K562 (cell line): ENCODE data around the gene TNNI2. TPM values are rescaled to one million over a fixed set of nuclear protein-coding genes. Genes with fewer than 3 reads are reported as not detected.

Experiments used
- ATAC-seq: fragments of 200-7000 bp; cut with Tn5 transposase; 3 replicates; pipeline ENCODE4 v1.9.1; 2020; ENCODE audit warnings: moderate library complexity
- BruUV-seq: library from RNA; stranded (reverse); fragments of 400-500 nt; replicated peaks from 2 replicates; lab custom pipeline; 2021; lab: Mats Ljungman, UMichigan
- CTCF ChIA-PET: fragments of 300-600 bp; formaldehyde crosslinking; extraction: SDS; loops from one replicate; lab custom pipeline; 2021; ENCODE audit warnings: low intra/inter-chr PET ratio; lab: Yijun Ruan, JAX
- POLR2A ChIA-PET: fragments of 300-600, 350-650 bp; sonication (Branson Sonifier 250); formaldehyde crosslinking; extraction: SDS; loops from one replicate; lab custom pipeline; 2021; ENCODE audit warnings: antibody characterized with exemption, inconsistent platforms; lab: Yijun Ruan, JAX
- DNase-seq, 4 experiments: peaks; one replicate each; pipeline versions ENCODE4 v3.0.0 to v3.0.0-alpha.2; 2011 to 2018; ENCODE audit warnings: low spot score in 3 of 4, mixed read lengths in 3 of 4; ENCODE audit errors: extremely low read depth in 1 of 4
- FAIRE-seq: peaks from 2 replicates; lab custom pipeline; 2011; peaks lifted over from hg19 to GRCh38; lab: Jason Lieb, UNC
- H2AFZ ChIP-seq: 2 replicates; pipeline ENCODE4 v1.6.0; 2011; ENCODE audit warnings: low read depth, low read length, control low read depth, inconsistent platforms
- H3K27ac ChIP-seq: fragments of 200-600 bp; 3 replicates; pipeline ENCODE4 v1.8.0; 2011; ENCODE audit warnings: low read depth, mild to moderate bottlenecking, control low read depth, inconsistent platforms, low read length, moderate library complexity, mixed read lengths; ENCODE audit errors: extremely low read depth
- H3K27me3 ChIP-seq, 2 experiments: fragments of 300-600 bp in 1 of 2; 2 replicates in 1 of 2; 3 replicates in 1 of 2; pipeline versions ENCODE4 v1.6.0 to v1.8.0; 2011; ENCODE audit warnings: inconsistent platforms in 2 of 2, low read length in 2 of 2, mild to moderate bottlenecking in 1 of 2, mixed read lengths in 1 of 2, moderate library complexity in 1 of 2; ENCODE audit not compliant: control insufficient read depth in 2 of 2, insufficient read depth in 2 of 2
- H3K36me3 ChIP-seq: fragments of 300-600 bp; 3 replicates; pipeline ENCODE4 v1.8.0; 2011; ENCODE audit warnings: mild to moderate bottlenecking, low read length, inconsistent platforms; ENCODE audit not compliant: control insufficient read depth, insufficient read depth
- H3K4me1 ChIP-seq, 2 experiments: fragments of 200-600 bp in 1 of 2; replicated peaks in 1 of 2; 2 replicates in 1 of 2; 3 replicates in 1 of 2; pipeline versions ENCODE4 v1.5.1 to v1.8.0; 2011; ENCODE audit warnings: inconsistent platforms in 2 of 2, low read length in 2 of 2, mild to moderate bottlenecking in 1 of 2, mixed read lengths in 1 of 2, moderate library complexity in 1 of 2; ENCODE audit not compliant: control insufficient read depth in 2 of 2, insufficient read depth in 2 of 2
- H3K4me2 ChIP-seq: 2 replicates; pipeline ENCODE4 v1.6.1; 2011; ENCODE audit warnings: low read length, control low read depth, inconsistent platforms, mixed read lengths; ENCODE audit not compliant: insufficient read depth
- H3K4me3 ChIP-seq: fragments of 200-600 bp; sonication (generic), shearing (Covaris generic); 2 replicates; pipeline ENCODE4 v1.5.1; 2016; ENCODE audit warnings: control low read depth, inconsistent platforms
- H3K79me2 ChIP-seq: fragments of 200-600 bp; 3 replicates; pipeline ENCODE4 v1.8.0; 2011; ENCODE audit warnings: low read length, inconsistent platforms; ENCODE audit not compliant: control insufficient read depth, insufficient read depth
- H3K9ac ChIP-seq, 2 experiments: 2 replicates each; pipeline versions ENCODE4 v1.6.0 to v1.6.1; 2011; ENCODE audit warnings: low read depth in 2 of 2, low read length in 2 of 2, control low read depth in 1 of 2, inconsistent platforms in 1 of 2, mild to moderate bottlenecking in 1 of 2, mixed read lengths in 1 of 2; ENCODE audit not compliant: insufficient read depth in 1 of 2
- H3K9me1 ChIP-seq: one replicate; pipeline ENCODE4 v1.6.0; 2011; ENCODE audit warnings: inconsistent platforms, mild to moderate bottlenecking, low read length, moderate library complexity; ENCODE audit not compliant: control insufficient read depth, insufficient read depth
- H3K9me3 ChIP-seq: replicated peaks from 2 replicates; pipeline ENCODE4 v1.5.1; 2011; ENCODE audit warnings: low read depth, low read length, inconsistent platforms; ENCODE audit not compliant: control insufficient read depth, insufficient read depth
- H4K20me1 ChIP-seq: replicated peaks from 2 replicates; pipeline ENCODE4 v1.6.1; 2011; ENCODE audit warnings: low read length, inconsistent platforms, mixed read lengths; ENCODE audit not compliant: control insufficient read depth, insufficient read depth
- EP400 ChIP-seq: fragments of 450-650 bp; IDR thresholded peaks from 2 replicates; pipeline ENCODE4 v1.6.1; 2017; ENCODE audit warnings: antibody characterized with exemption, mild to moderate bottlenecking, moderate library complexity
- EWSR1 ChIP-seq: fragments of 450-650 bp; IDR thresholded peaks from 2 replicates; pipeline ENCODE4 v1.6.1; 2018; ENCODE audit warnings: borderline replicate concordance, mild to moderate bottlenecking, low read depth, moderate library complexity; ENCODE audit not compliant: partially characterized antibody
- GABPB1 ChIP-seq: sonication (generic); formaldehyde crosslinking; IDR thresholded peaks from 2 replicates; pipeline ENCODE4 v1.8.0; 2022; ENCODE audit warnings: mild to moderate bottlenecking, missing genetic modification reagents
- PCBP2 ChIP-seq: fragments of 200-400 bp; formaldehyde crosslinking; IDR thresholded peaks from 2 replicates; pipeline ENCODE4 v1.6.1; 2018; ENCODE audit warnings: low read length, low read depth, mild to moderate bottlenecking, moderate library complexity; ENCODE audit not compliant: poor library complexity, severe bottlenecking
- POU5F1 ChIP-seq: fragments of 150-350 bp; IDR thresholded peaks from 2 replicates; pipeline ENCODE4 v1.6.1; 2014; ENCODE audit warnings: borderline replicate concordance, low read length, low read depth, mild to moderate bottlenecking; ENCODE audit not compliant: partially characterized antibody
- RBM39 ChIP-seq: fragments of 200-400 bp; formaldehyde crosslinking; optimal IDR thresholded peaks from 2 replicates; pipeline ENCODE3; 2018; ENCODE audit warnings: low read depth, low read length
- SREBF1 ChIP-seq: fragments of 150-350 bp; IDR thresholded peaks from 2 replicates; pipeline ENCODE4 v1.6.1; 2014; ENCODE audit warnings: antibody characterized with exemption, low read depth, low read length, borderline replicate concordance
- TCF7L2 ChIP-seq: fragments of 150-350 bp; IDR thresholded peaks from 2 replicates; pipeline ENCODE4 v1.6.1; 2016; ENCODE audit warnings: low read depth, mild to moderate bottlenecking, low read length, moderate library complexity
- ZNF282 ChIP-seq: sonication (generic); formaldehyde crosslinking; IDR thresholded peaks from 2 replicates; pipeline ENCODE4 v1.8.1; 2023; ENCODE audit warnings: missing genetic modification reagents
- ZNF431 ChIP-seq: sonication (generic); formaldehyde crosslinking; IDR thresholded peaks from 2 replicates; pipeline ENCODE4 v1.8.0; 2022; ENCODE audit warnings: mild to moderate bottlenecking, missing genetic modification reagents
- ZNF707 ChIP-seq: fragments of 250-450 bp; sonication (Bioruptor Pico); conservative IDR thresholded peaks from 2 replicates; pipeline ENCODE4 v1.8.0; 2022; ENCODE audit warnings: inconsistent platforms, mild to moderate bottlenecking, moderate library complexity
- ZNF785 ChIP-seq: fragments of 250-450 bp; sonication (Bioruptor Pico); IDR thresholded peaks from 2 replicates; pipeline ENCODE4 v1.4.0; 2020; ENCODE audit warnings: mild to moderate bottlenecking
- WGBS: fragments of 100-300 bp; shearing (Covaris generic); methylation state at CpG from one replicate; pipeline ENCODE4 v1.1.6; 2016; ENCODE audit warnings: low coverage, mixed read lengths; ENCODE audit not compliant: insufficient coverage; ENCODE audit errors: missing lambda C conversion rate; 5-methylcytosine and 5-hydroxymethylcytosine counted together
- in situ Hi-C: fragments of 300-500 bp; cut with MboI; formaldehyde crosslinking; loops from 4 replicates; pipeline ENCODE4 v1.15.0; 2018; ENCODE audit warnings: inconsistent platforms, mixed read lengths
- intact Hi-C: fragments of 100-400 bp; cut with micrococcal nuclease; formaldehyde crosslinking; loops from 2 replicates; pipeline ENCODE4 v1.14.2; 2022
- polyA plus RNA-seq, 8 experiments: library from polyadenylated mRNA; depleted of rRNA in 4 of 8; stranded (reverse) in 5 of 8; unstranded in 3 of 8; fragments of >200 nt; fragmentation: Nextera tagmentation in 2 of 8; fragmentation: Illumina TruSeq in 1 of 8; extraction: Ambion mirVana in 2 of 8; extraction: Trizol in 1 of 8; gene quantifications; 2 replicates each; pipeline versions ENCODE4 v1.2.1 to v1.2.3, GENCODE V29; 2011 to 2014; ENCODE audit warnings: inconsistent platforms in 1 of 8, missing spikeins in 1 of 8
- total RNA-seq, 7 experiments: library from RNA; depleted of rRNA in 6 of 7; stranded (reverse); fragments of >200 nt in 6 of 7; fragmentation: Illumina TruSeq in 2 of 7; extraction: Trizol in 2 of 7; gene quantifications; 2 replicates each; pipeline versions ENCODE4 v1.2.1 to v1.2.3, GENCODE V29; 2011 to 2021; ENCODE audit warnings: low replicate concordance in 1 of 7
- TF ChIP-seq, protein P1 (sequence below): sonication (generic); formaldehyde crosslinking; IDR thresholded peaks from 2 replicates; pipeline ENCODE4 v1.8.0; 2023; ENCODE audit warnings: mild to moderate bottlenecking, missing genetic modification reagents
- TF ChIP-seq, protein P2 (sequence below): sonication (generic); IDR thresholded peaks from 2 replicates; pipeline ENCODE4 v1.6.1; 2016
- TF ChIP-seq, protein P3 (sequence below): sonication (generic); formaldehyde crosslinking; IDR thresholded peaks from 2 replicates; pipeline ENCODE4 v1.8.1; 2023; ENCODE audit warnings: mild to moderate bottlenecking, missing genetic modification reagents

TNNI2 gene
- total and polyA plus RNA-seq, 9 of the 15 experiments (the other 6 are each of a cell fraction or from before 2014, with no cell fraction given) = not detected

DNA sequence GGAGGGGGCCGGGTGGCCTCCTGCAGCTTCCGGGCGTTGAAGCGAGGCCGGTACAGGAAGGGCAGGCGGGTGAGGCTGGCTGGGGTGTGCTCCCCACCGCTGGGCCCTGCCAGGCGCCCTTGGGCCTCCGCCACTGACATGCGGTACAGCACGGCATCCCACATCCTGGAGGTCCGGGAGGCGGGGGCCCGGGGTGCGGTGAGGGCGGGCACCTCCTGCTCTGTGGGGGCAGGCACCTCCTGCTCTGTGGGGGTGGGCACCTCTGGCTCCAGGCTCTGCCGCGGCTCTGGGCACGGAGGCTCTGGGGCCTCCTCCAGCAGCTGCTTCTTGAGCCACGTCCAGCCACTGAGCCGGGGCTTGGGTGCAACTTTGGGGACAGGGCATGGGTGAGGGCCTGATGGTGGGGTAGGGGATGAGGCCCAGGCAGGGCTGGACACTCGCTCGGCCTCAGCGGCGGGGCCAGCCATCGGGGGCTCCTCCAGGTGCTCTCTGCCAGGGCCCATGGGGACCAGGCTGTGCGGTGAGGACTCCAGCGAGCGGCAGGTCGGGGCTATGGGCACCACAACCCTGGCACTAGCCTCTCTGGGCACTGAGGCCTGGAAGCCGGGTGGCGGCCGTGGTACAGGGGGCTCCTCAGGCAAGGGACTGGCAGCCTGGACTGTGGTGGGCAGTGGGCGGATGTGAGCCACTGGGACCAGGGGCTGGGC is 50.6 kb downstream of the TNNI2 start (continued):
- TF ChIP-seq POU5F1 = no peak
- no peak for TF ChIP-seq GABPB1 (CRISPR knock-in tag)
- no peak for TF ChIP-seq TCF7L2
- TF ChIP-seq SREBF1 = no peak
- TF ChIP-seq PCBP2 = no peak
- no peak for TF ChIP-seq ZNF707 (CRISPR knock-in tag)
- TF ChIP-seq ZNF282 (CRISPR knock-in tag) = no peak
- TF ChIP-seq EP400 = no peak
- TF ChIP-seq RBM39 = no peak
- TF ChIP-seq, all 486 proteins: peak for 0

DNA sequence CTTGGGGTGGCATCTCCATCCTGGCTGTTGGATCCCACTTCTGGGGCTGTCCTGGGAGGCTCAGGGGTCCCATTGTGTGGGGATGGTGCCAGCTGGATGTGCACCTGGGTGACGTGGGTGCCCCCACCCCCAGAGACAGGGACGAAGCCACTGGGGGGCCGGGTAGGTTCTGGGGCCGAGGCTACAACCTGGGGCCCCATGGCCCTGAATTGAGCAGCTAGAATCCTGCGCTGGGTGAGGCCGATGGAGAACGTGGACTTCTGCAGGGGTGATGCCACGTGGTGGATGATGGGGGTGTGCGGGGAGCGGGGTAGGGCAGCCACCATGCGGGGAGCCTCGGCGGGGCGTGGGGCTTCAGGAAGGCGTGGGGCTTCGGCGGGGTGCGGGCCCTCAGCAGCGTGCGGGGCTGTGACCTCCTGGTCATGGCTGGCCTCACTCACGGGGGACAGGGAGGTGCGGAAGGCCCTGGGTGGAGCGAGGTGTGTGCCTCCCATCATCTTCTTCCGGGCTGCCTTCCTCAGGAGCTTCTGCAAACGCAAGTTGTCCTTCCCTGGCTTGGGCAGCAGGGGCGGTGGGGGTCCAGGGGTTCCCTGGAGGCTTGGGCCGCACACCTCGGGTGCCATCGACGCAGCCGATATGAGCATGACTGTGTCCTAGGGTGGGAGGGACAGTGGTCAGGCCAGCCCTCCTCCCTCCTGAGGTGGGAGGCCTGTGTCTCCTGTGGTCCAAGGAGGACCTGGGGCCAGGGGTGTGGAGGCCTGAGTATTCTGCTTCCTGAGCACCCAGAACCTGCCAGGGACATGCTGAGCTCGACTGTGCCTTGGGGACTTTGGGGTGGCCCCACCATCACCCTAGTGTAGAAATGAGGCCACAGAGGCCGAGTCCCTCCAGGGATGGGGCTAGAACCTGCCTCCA is 51.4 kb downstream of the TNNI2 start:
- Histone ChIP-seq H4K20me1 (peaks cover 1% of the 10 kb centered on the region), H3K27ac (no peak overlapping the region), H3K27me3 (peaks cover 8 to 45% of the 10 kb centered on the region in 2 experiments; a peak in 4 of 5 replicates), H3K79me2 (no peaks in the 10 kb centered on the region), H3K4me2 (no peak overlapping the region), H3K36me3 (no peaks in the 10 kb centered on the region), H3K4me1 (peaks cover 0 to 9% of the 10 kb centered on the region in 2 experiments; a peak in 1 of 5 replicates), H3K4me3 (no peak overlapping the region), H3K9ac (no peak overlapping the region), H3K9me3 (no peaks in the 10 kb centered on the region), H2AFZ (no peak overlapping the region), H3K9me1 (no peaks in the 10 kb centered on the region)
- ChIA-PET POLR2A (interaction anchor here (1.2 kb wide), 1 partner anchor 41 kb away, joined by 4 read pairs; no protein-coding TSS in a partner anchor), CTCF (no interaction called here)
- ATAC-seq (peak; percentile 28), DNase-seq (peak in 1 of 4 experiments; percentile 9), FAIRE-seq (no peak)
- in situ Hi-C loops = no loop called here
- no TSS peak for BruUV-seq
- WGBS = 1% methylated on average over 28 of the region's 33 CpGs
- intact Hi-C loops = no loop called here
- TF ChIP-seq, protein P1, sequence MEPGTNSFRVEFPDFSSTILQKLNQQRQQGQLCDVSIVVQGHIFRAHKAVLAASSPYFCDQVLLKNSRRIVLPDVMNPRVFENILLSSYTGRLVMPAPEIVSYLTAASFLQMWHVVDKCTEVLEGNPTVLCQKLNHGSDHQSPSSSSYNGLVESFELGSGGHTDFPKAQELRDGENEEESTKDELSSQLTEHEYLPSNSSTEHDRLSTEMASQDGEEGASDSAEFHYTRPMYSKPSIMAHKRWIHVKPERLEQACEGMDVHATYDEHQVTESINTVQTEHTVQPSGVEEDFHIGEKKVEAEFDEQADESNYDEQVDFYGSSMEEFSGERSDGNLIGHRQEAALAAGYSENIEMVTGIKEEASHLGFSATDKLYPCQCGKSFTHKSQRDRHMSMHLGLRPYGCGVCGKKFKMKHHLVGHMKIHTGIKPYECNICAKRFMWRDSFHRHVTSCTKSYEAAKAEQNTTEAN (CRISPR knock-in tag) = no peak
- TF ChIP-seq ZNF785 (CRISPR knock-in tag) (no peak), ZNF431 (CRISPR knock-in tag) (no peak), EWSR1 (no peak)
- TF ChIP-seq, protein P2, sequence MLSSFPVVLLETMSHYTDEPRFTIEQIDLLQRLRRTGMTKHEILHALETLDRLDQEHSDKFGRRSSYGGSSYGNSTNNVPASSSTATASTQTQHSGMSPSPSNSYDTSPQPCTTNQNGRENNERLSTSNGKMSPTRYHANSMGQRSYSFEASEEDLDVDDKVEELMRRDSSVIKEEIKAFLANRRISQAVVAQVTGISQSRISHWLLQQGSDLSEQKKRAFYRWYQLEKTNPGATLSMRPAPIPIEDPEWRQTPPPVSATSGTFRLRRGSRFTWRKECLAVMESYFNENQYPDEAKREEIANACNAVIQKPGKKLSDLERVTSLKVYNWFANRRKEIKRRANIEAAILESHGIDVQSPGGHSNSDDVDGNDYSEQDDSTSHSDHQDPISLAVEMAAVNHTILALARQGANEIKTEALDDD = no peak
- TF ChIP-seq, protein P3, sequence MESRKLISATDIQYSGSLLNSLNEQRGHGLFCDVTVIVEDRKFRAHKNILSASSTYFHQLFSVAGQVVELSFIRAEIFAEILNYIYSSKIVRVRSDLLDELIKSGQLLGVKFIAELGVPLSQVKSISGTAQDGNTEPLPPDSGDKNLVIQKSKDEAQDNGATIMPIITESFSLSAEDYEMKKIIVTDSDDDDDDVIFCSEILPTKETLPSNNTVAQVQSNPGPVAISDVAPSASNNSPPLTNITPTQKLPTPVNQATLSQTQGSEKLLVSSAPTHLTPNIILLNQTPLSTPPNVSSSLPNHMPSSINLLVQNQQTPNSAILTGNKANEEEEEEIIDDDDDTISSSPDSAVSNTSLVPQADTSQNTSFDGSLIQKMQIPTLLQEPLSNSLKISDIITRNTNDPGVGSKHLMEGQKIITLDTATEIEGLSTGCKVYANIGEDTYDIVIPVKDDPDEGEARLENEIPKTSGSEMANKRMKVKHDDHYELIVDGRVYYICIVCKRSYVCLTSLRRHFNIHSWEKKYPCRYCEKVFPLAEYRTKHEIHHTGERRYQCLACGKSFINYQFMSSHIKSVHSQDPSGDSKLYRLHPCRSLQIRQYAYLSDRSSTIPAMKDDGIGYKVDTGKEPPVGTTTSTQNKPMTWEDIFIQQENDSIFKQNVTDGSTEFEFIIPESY (CRISPR knock-in tag) = no peak
